ENCODE results near the gene ASXL1. TPM values are rescaled to one million over a fixed set of nuclear protein-coding genes. Genes with fewer than 3 reads are reported as not detected.

The ASXL1 gene
- total RNA-seq, 1 donor from 2014 or later = 140 TPM

GRCh38 chr20:32360333-32360634 is 2.2 kb downstream of the ASXL1 start:
- no peak for DNase-seq (ENCODE audit: low read depth, low spot score)
- peak overlapping the region; percentile 92 for H3K4me3 Mint-ChIP-seq
- H3K9me3 Mint-ChIP-seq = no peaks in the 10 kb centered on the region
- peaks cover 58% of the 10 kb centered on the region for H3K4me1 Mint-ChIP-seq
- no peak for TF ChIP-seq CTCF (conservative IDR thresholded peaks at IDR 0.05)
- peak overlapping the region; percentile 53 for H3K27ac Mint-ChIP-seq (ENCODE audit: unreplicated experiment)
- no peaks in the 10 kb centered on the region for H3K36me3 Mint-ChIP-seq (ENCODE audit: low read depth)
- H3K27me3 Mint-ChIP-seq (ENCODE audit: low read depth) = peaks cover 2% of the 10 kb centered on the region

- H3K27me3 Mint-ChIP-seq (ENCODE audit: low read depth) = peaks cover 2% of the 10 kb centered on the region
- no peaks in the 10 kb centered on the region for H3K9me3 Mint-ChIP-seq
- H3K27ac Mint-ChIP-seq (ENCODE audit: unreplicated experiment) = peak overlapping the region; percentile 23
- DNase-seq (ENCODE audit: low read depth, low spot score) = no peak
- H3K36me3 Mint-ChIP-seq (ENCODE audit: low read depth) = no peaks in the 10 kb centered on the region
- TF ChIP-seq CTCF (conservative IDR thresholded peaks at IDR 0.05) = no peak
- H3K4me3 Mint-ChIP-seq = peak overlapping the region; percentile 52
- H3K4me1 Mint-ChIP-seq = peaks cover 70% of the 10 kb centered on the region
These were observed 4.8 kb downstream of the ASXL1 start for GRCh38 chr20:32362901-32363364.

GRCh38 chr20:32363492-32363891 is 5.4 kb downstream of the ASXL1 start:
- no peak for DNase-seq (ENCODE audit: low read depth, low spot score)
- H3K4me1 Mint-ChIP-seq = peaks cover 73% of the 10 kb centered on the region
- no peak for TF ChIP-seq CTCF (conservative IDR thresholded peaks at IDR 0.05)
- H3K9me3 Mint-ChIP-seq = no peaks in the 10 kb centered on the region
- no peaks in the 10 kb centered on the region for H3K27me3 Mint-ChIP-seq (ENCODE audit: low read depth)
- peak overlapping the region; percentile 52 for H3K4me3 Mint-ChIP-seq
- H3K36me3 Mint-ChIP-seq (ENCODE audit: low read depth) = no peaks in the 10 kb centered on the region
- no peak overlapping the region for H3K27ac Mint-ChIP-seq (ENCODE audit: unreplicated experiment)

GRCh38 chr20:32364554-32365208 is 6.5 kb downstream of the ASXL1 start:
- H3K27me3 Mint-ChIP-seq (ENCODE audit: low read depth) = no peaks in the 10 kb centered on the region
- no peak for DNase-seq (ENCODE audit: low read depth, low spot score)
- peaks cover 68% of the 10 kb centered on the region for H3K4me1 Mint-ChIP-seq
- H3K9me3 Mint-ChIP-seq = no peaks in the 10 kb centered on the region
- H3K36me3 Mint-ChIP-seq (ENCODE audit: low read depth) = no peaks in the 10 kb centered on the region
- no peak overlapping the region for H3K27ac Mint-ChIP-seq (ENCODE audit: unreplicated experiment)
- H3K4me3 Mint-ChIP-seq = peak overlapping the region; percentile 2
- no peak for TF ChIP-seq CTCF (conservative IDR thresholded peaks at IDR 0.05)

GRCh38 chr20:32365564-32365963 is 7.4 kb downstream of the ASXL1 start:
- DNase-seq (ENCODE audit: low read depth, low spot score) = no peak
- H3K9me3 Mint-ChIP-seq = no peaks in the 10 kb centered on the region
- TF ChIP-seq CTCF (conservative IDR thresholded peaks at IDR 0.05) = no peak
- H3K27me3 Mint-ChIP-seq (ENCODE audit: low read depth) = no peaks in the 10 kb centered on the region
- no peak overlapping the region for H3K27ac Mint-ChIP-seq (ENCODE audit: unreplicated experiment)
- peaks cover 59% of the 10 kb centered on the region for H3K4me1 Mint-ChIP-seq
- H3K36me3 Mint-ChIP-seq (ENCODE audit: low read depth) = no peaks in the 10 kb centered on the region
- H3K4me3 Mint-ChIP-seq = no peak overlapping the region
